Uterus (tissue), 4 donors: ENCODE results near the gene DNAJC7. TPM values are rescaled to one million over a fixed set of nuclear protein-coding genes. Genes with fewer than 3 reads are reported as not detected.

Experiments
- DNase-seq, 2 donors: peaks; one replicate each; pipeline ENCODE4 v3.0.0-alpha.2; 2019 to 2020
- H3K27ac ChIP-seq, 2 donors: fragments of 200-600 bp; sonication (generic); 1 replicate in 1 of 2; 2 replicates in 1 of 2; pipeline ENCODE4 v1.5.1; 2016 to 2018
- H3K27me3 ChIP-seq, 2 donors: fragments of 200-600 bp; sonication (generic); one replicate each; pipeline ENCODE4 v1.5.1; 2018 to 2019; ENCODE audit warnings: control low read depth in 1 of 2
- H3K36me3 ChIP-seq, 2 donors: fragments of 200-600 bp; sonication (generic); one replicate each; pipeline ENCODE4 v1.5.1; 2019; ENCODE audit warnings: control low read depth in 1 of 2
- H3K4me1 ChIP-seq, 2 donors: fragments of 200-600 bp; sonication (generic); one replicate each; pipeline ENCODE4 v1.5.1; 2018 to 2019; ENCODE audit warnings: control low read depth in 1 of 2
- H3K4me3 ChIP-seq, 2 donors: fragments of 200-600 bp; sonication (generic); 1 replicate in 1 of 2; 2 replicates in 1 of 2; pipeline ENCODE4 v1.5.1; 2018 to 2019; ENCODE audit warnings: mild to moderate bottlenecking in 1 of 2
- H3K9me3 ChIP-seq, 2 donors: fragments of 200-600 bp; sonication (generic); one replicate each; pipeline ENCODE4 v1.5.1; 2019; ENCODE audit warnings: control low read depth in 1 of 2
- CTCF ChIP-seq, 4 experiments: fragments of 200-600 bp in 2 of 4; fragments of 450-650 bp in 2 of 4; sonication (generic) in 2 of 4; IDR thresholded peaks; one replicate each; pipeline ENCODE4 v1.5.1; 2016 to 2019; ENCODE audit warnings: antibody characterized with exemption in 4 of 4, mild to moderate bottlenecking in 2 of 4, moderate library complexity in 1 of 4
- POLR2A ChIP-seq, 2 donors: fragments of 450-650 bp; IDR thresholded peaks; one replicate each; pipeline ENCODE4 v1.6.1; 2016; ENCODE audit warnings: antibody characterized with exemption in 2 of 2, mild to moderate bottlenecking in 1 of 2, moderate library complexity in 1 of 2
- intact Hi-C: fragments of 100-400 bp; cut with DNase I; formaldehyde crosslinking; loops from one replicate; pipeline ENCODE4 v1.15.1; 2023; ENCODE audit warnings: low total_unique reads
- total RNA-seq, 4 donors: library from RNA; depleted of rRNA in 3 of 4; stranded (reverse); fragments of >200 nt in 3 of 4; gene quantifications; one replicate each; pipeline versions ENCODE4 v1.1.0 to v1.2.4, GENCODE V29; 2014 to 2023
- donor health status: DM: yes; HTN: yes; CAD: no.

Gene DNAJC7
- total RNA-seq = 100 to 1,000 TPM in 1 of 4 donors, 10 to 100 TPM in 3; 25.1 to 107 (median 53.1) TPM

DNA sequence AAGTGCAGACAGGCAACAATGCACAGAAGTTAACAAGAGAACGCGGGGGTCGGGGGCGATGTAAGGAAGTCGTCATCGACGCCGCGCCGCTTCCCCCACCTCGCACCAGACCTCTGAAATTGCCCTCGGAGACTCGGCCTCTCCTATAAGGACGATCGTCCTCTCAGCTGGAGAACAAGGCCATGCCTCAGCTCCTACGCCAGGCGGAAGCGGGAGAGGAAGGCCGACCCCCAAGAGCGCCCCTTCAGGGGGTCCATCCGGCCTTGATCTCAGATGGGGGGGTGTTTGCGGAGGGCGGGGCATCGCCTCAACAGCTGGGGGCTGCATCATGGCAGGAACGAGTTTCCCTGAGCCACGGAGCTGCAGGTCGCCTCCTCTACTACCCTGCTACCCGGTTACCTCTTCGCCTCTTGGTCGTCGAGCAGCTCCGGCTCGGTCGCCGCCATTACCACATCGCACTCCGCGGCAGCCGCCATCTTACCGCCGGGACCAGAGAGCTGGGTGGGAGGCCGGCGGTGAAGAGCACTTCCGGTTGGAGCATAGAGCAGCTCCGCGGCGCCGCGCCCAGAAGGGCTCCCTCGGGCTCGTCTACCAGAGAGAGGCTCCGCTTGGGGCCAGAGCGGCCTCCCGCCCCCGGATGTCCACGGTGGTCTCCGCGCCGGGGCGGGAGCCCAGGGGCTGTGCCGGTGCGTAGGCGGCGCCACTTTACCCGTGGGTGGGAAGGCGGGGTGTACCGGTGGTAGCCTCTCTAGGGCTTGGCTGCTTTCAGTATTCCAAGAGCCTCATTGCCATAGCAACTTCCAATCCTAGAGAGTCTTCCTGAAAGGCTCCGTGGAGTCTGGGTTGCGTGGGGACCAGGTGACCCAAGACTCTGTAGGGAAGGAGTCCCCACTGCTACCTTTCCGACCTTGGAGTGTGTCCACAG lies at the start of gene DNAJC7:
DNAJC7 (minus strand) TSS at position 499 of the 925 bp plus-strand sequence; CDS start at position 476, 23 bp downstream.
- peak; percentile 88 to 90 for DNase-seq
- no peaks in the 10 kb centered on the region for H3K9me3 ChIP-seq
- TF ChIP-seq POLR2A (IDR thresholded peaks at IDR 0.05) (peak; percentile 20 to 48), CTCF (IDR thresholded peaks at IDR 0.05) (peak in 2 of 4 experiments; percentile 45 to 63)
- no peaks in the 10 kb centered on the region for H3K36me3 ChIP-seq
- peak within 1 kb of the TSS; percentile 85 to 90 for H3K27ac ChIP-seq
- peaks cover 9 to 15% of the 10 kb centered on the region in 2 donors for H3K4me1 ChIP-seq
- intact Hi-C loops = no loop called here
- H3K27me3 ChIP-seq = no peaks in the 10 kb centered on the region
- peak within 1 kb of the TSS; percentile 80 to 99 for H3K4me3 ChIP-seq

- Histone ChIP-seq H3K27ac (no peak overlapping the region), H3K36me3 (no peaks in the 10 kb centered on the region), H3K9me3 (no peaks in the 10 kb centered on the region), H3K27me3 (no peaks in the 10 kb centered on the region), H3K4me1 (no peaks in the 10 kb centered on the region), H3K4me3 (no peak overlapping the region)
- intact Hi-C loops = loop anchor here (5.0 kb wide), 1 partner anchor 52 kb away; no protein-coding TSS in a partner anchor
- DNase-seq = no peak
- TF ChIP-seq CTCF (IDR thresholded peaks at IDR 0.05) (no peak), POLR2A (IDR thresholded peaks at IDR 0.05) (no peak)
Measured at GRCh38 chr17:42065201-42065600, 48.0 kb upstream of the DNAJC7 start.

DNA sequence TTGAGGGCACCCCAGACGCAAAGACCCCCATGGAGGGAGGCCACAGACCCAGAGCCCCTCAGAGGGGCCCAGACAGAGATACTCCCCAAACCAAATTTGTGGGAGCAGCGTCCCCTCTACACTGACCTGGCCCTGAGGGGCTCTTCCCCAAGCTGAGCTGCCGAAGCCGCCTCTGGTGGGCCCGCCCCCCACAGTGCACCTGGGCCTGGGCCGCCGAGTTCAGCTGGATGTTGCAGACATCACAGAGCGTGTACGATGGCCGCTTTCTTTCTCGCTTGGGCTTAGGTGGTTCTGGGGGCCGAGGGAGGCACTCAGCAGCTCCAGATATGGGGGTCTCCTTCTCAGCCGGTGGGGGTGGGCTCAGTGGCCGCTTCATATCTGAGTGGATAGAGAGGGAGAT lies 45.4 kb upstream of the DNAJC7 start:
- TF ChIP-seq CTCF (IDR thresholded peaks at IDR 0.05) = no peak
- no peak for TF ChIP-seq POLR2A (IDR thresholded peaks at IDR 0.05)
- intact Hi-C loops = no loop called here

GRCh38 chr17:42061646-42062487 lies 44.6 kb upstream of the DNAJC7 start:
- no peak for DNase-seq
- no peaks in the 10 kb centered on the region for H3K36me3 ChIP-seq
- no peaks in the 10 kb centered on the region for H3K9me3 ChIP-seq
- no peaks in the 10 kb centered on the region for H3K4me1 ChIP-seq
- H3K27ac ChIP-seq = no peak overlapping the region
- intact Hi-C loops = no loop called here
- no peaks in the 10 kb centered on the region for H3K27me3 ChIP-seq
- no peak overlapping the region for H3K4me3 ChIP-seq
- no peak for TF ChIP-seq POLR2A (IDR thresholded peaks at IDR 0.05)
- no peak for TF ChIP-seq CTCF (IDR thresholded peaks at IDR 0.05)

More for the DNA sequence above, 45.4 kb upstream of the DNAJC7 start:
- Histone ChIP-seq H3K27me3 (no peaks in the 10 kb centered on the region), H3K4me3 (no peak overlapping the region), H3K36me3 (no peaks in the 10 kb centered on the region), H3K4me1 (no peaks in the 10 kb centered on the region), H3K9me3 (no peaks in the 10 kb centered on the region), H3K27ac (no peak overlapping the region)
- no peak for DNase-seq
